K562 (cell line): ENCODE results near the gene CCL27. TPM values are rescaled to one million over a fixed set of nuclear protein-coding genes. Genes with fewer than 3 reads are reported as not detected.

ENCODE experiments used
- ATAC-seq: fragments of 200-7000 bp; cut with Tn5 transposase; 3 replicates; pipeline ENCODE4 v1.9.1; 2020; ENCODE audit warnings: moderate library complexity
- BruUV-seq: library from RNA; stranded (reverse); fragments of 400-500 nt; replicated peaks from 2 replicates; lab custom pipeline; 2021; lab: Mats Ljungman, UMichigan
- CTCF ChIA-PET: fragments of 300-600 bp; formaldehyde crosslinking; extraction: SDS; loops from one replicate; lab custom pipeline; 2021; ENCODE audit warnings: low intra/inter-chr PET ratio; lab: Yijun Ruan, JAX
- POLR2A ChIA-PET: fragments of 300-600, 350-650 bp; sonication (Branson Sonifier 250); formaldehyde crosslinking; extraction: SDS; loops from one replicate; lab custom pipeline; 2021; ENCODE audit warnings: antibody characterized with exemption, inconsistent platforms; lab: Yijun Ruan, JAX
- DNase-seq, 4 experiments: peaks; one replicate each; pipeline versions ENCODE4 v3.0.0 to v3.0.0-alpha.2; 2011 to 2018; ENCODE audit warnings: low spot score in 3 of 4, mixed read lengths in 3 of 4; ENCODE audit errors: extremely low read depth in 1 of 4
- FAIRE-seq: peaks from 2 replicates; lab custom pipeline; 2011; peaks lifted over from hg19 to GRCh38; lab: Jason Lieb, UNC
- H2AFZ ChIP-seq: 2 replicates; pipeline ENCODE4 v1.6.0; 2011; ENCODE audit warnings: low read depth, low read length, control low read depth, inconsistent platforms
- H3K27ac ChIP-seq: fragments of 200-600 bp; 3 replicates; pipeline ENCODE4 v1.8.0; 2011; ENCODE audit warnings: low read depth, mild to moderate bottlenecking, control low read depth, inconsistent platforms, low read length, moderate library complexity, mixed read lengths; ENCODE audit errors: extremely low read depth
- H3K27me3 ChIP-seq, 2 experiments: fragments of 300-600 bp in 1 of 2; 2 replicates in 1 of 2; 3 replicates in 1 of 2; pipeline versions ENCODE4 v1.6.0 to v1.8.0; 2011; ENCODE audit warnings: inconsistent platforms in 2 of 2, low read length in 2 of 2, mild to moderate bottlenecking in 1 of 2, mixed read lengths in 1 of 2, moderate library complexity in 1 of 2; ENCODE audit not compliant: control insufficient read depth in 2 of 2, insufficient read depth in 2 of 2
- H3K36me3 ChIP-seq: fragments of 300-600 bp; 3 replicates; pipeline ENCODE4 v1.8.0; 2011; ENCODE audit warnings: mild to moderate bottlenecking, low read length, inconsistent platforms; ENCODE audit not compliant: control insufficient read depth, insufficient read depth
- H3K4me1 ChIP-seq, 2 experiments: fragments of 200-600 bp in 1 of 2; replicated peaks in 1 of 2; 2 replicates in 1 of 2; 3 replicates in 1 of 2; pipeline versions ENCODE4 v1.5.1 to v1.8.0; 2011; ENCODE audit warnings: inconsistent platforms in 2 of 2, low read length in 2 of 2, mild to moderate bottlenecking in 1 of 2, mixed read lengths in 1 of 2, moderate library complexity in 1 of 2; ENCODE audit not compliant: control insufficient read depth in 2 of 2, insufficient read depth in 2 of 2
- H3K4me2 ChIP-seq: 2 replicates; pipeline ENCODE4 v1.6.1; 2011; ENCODE audit warnings: low read length, control low read depth, inconsistent platforms, mixed read lengths; ENCODE audit not compliant: insufficient read depth
- H3K4me3 ChIP-seq: fragments of 200-600 bp; sonication (generic), shearing (Covaris generic); 2 replicates; pipeline ENCODE4 v1.5.1; 2016; ENCODE audit warnings: control low read depth, inconsistent platforms
- H3K79me2 ChIP-seq: fragments of 200-600 bp; 3 replicates; pipeline ENCODE4 v1.8.0; 2011; ENCODE audit warnings: low read length, inconsistent platforms; ENCODE audit not compliant: control insufficient read depth, insufficient read depth
- H3K9ac ChIP-seq, 2 experiments: 2 replicates each; pipeline versions ENCODE4 v1.6.0 to v1.6.1; 2011; ENCODE audit warnings: low read depth in 2 of 2, low read length in 2 of 2, control low read depth in 1 of 2, inconsistent platforms in 1 of 2, mild to moderate bottlenecking in 1 of 2, mixed read lengths in 1 of 2; ENCODE audit not compliant: insufficient read depth in 1 of 2
- H3K9me1 ChIP-seq: one replicate; pipeline ENCODE4 v1.6.0; 2011; ENCODE audit warnings: inconsistent platforms, mild to moderate bottlenecking, low read length, moderate library complexity; ENCODE audit not compliant: control insufficient read depth, insufficient read depth
- H3K9me3 ChIP-seq: replicated peaks from 2 replicates; pipeline ENCODE4 v1.5.1; 2011; ENCODE audit warnings: low read depth, low read length, inconsistent platforms; ENCODE audit not compliant: control insufficient read depth, insufficient read depth
- H4K20me1 ChIP-seq: replicated peaks from 2 replicates; pipeline ENCODE4 v1.6.1; 2011; ENCODE audit warnings: low read length, inconsistent platforms, mixed read lengths; ENCODE audit not compliant: control insufficient read depth, insufficient read depth
- ARNT ChIP-seq, 2 experiments: fragments of 450-650 bp; IDR thresholded peaks; 2 replicates each; pipeline ENCODE4 v1.6.1; 2016; ENCODE audit warnings: mild to moderate bottlenecking in 1 of 2
- E2F8 ChIP-seq: fragments of 450-650 bp; IDR thresholded peaks from 2 replicates; pipeline ENCODE4 v1.7.1; 2018; ENCODE audit warnings: mild to moderate bottlenecking, low read depth; ENCODE audit not compliant: partially characterized antibody
- ELF1 ChIP-seq: fragments of 200-800 bp; sonication (Bioruptor generic); IDR thresholded peaks from 2 replicates; pipeline ENCODE4 v1.6.1; 2016; ENCODE audit warnings: missing genetic modification characterization, missing compliant biosample characterization
- FOS ChIP-seq: IDR thresholded peaks from 3 replicates; pipeline ENCODE4 v1.6.1; 2011; ENCODE audit not compliant: insufficient read length; ENCODE audit errors: extremely low read depth
- FOXJ2 ChIP-seq: fragments of 200-800 bp; sonication (Bioruptor generic); IDR thresholded peaks from 2 replicates; pipeline ENCODE4 v1.6.1; 2016; ENCODE audit warnings: missing genetic modification characterization, missing compliant biosample characterization
- MAX ChIP-seq: sonication (generic); formaldehyde crosslinking; IDR thresholded peaks from 2 replicates; pipeline ENCODE4 v1.9.0; 2022; ENCODE audit warnings: mild to moderate bottlenecking, missing genetic modification reagents
- NR2F6 ChIP-seq: fragments of 450-650 bp; formaldehyde crosslinking; IDR thresholded peaks from 2 replicates; pipeline ENCODE4 v1.4.0; 2020; ENCODE audit warnings: mild to moderate bottlenecking
- PHF8 ChIP-seq: fragments of 200-600 bp; sonication (generic); IDR thresholded peaks from 2 replicates; pipeline ENCODE4 v1.6.1; 2012; ENCODE audit warnings: mixed run types, mild to moderate bottlenecking, inconsistent platforms, low read length, moderate library complexity, borderline replicate concordance
- SRF ChIP-seq, 2 experiments: fragments of 250-450, 450-650 bp in 1 of 2; sonication (Bioruptor Pico) in 1 of 2; sonication (generic) in 1 of 2; formaldehyde crosslinking; IDR thresholded peaks; 2 replicates each; pipeline versions ENCODE4 v1.5.0 to v1.5.1; 2020 to 2022; ENCODE audit warnings: mild to moderate bottlenecking in 1 of 2, missing genetic modification reagents in 1 of 2
- SRSF1 ChIP-seq: fragments of 200-400 bp; formaldehyde crosslinking; IDR thresholded peaks from 2 replicates; pipeline ENCODE4 v1.6.1; 2017; ENCODE audit warnings: mild to moderate bottlenecking, low read depth, low read length, moderate library complexity
- TCFL5 ChIP-seq: fragments of 250-450 bp; sonication (Bioruptor Pico); conservative IDR thresholded peaks from 2 replicates; pipeline ENCODE4 v1.6.1; 2021; ENCODE audit warnings: mild to moderate bottlenecking, moderate library complexity, matching md5 sums
- ZBTB8A ChIP-seq: fragments of 450-650 bp; IDR thresholded peaks from 2 replicates; pipeline ENCODE4 v1.6.1; 2018; ENCODE audit warnings: mild to moderate bottlenecking, moderate library complexity; ENCODE audit not compliant: partially characterized antibody
- ZNF121 ChIP-seq: sonication (generic); formaldehyde crosslinking; conservative IDR thresholded peaks from 2 replicates; pipeline ENCODE4 v1.8.0; 2022; ENCODE audit warnings: missing genetic modification reagents
- ZNF197 ChIP-seq: fragments of 200-800 bp; sonication (Bioruptor generic); IDR thresholded peaks from 2 replicates; pipeline ENCODE4 v1.6.1; 2016; ENCODE audit warnings: low read depth, missing genetic modification characterization, missing compliant biosample characterization
- ZNF75A ChIP-seq: fragments of 450-650 bp; formaldehyde crosslinking; IDR thresholded peaks from 2 replicates; pipeline ENCODE4 v1.4.0; 2020; ENCODE audit warnings: mild to moderate bottlenecking
- WGBS: fragments of 100-300 bp; shearing (Covaris generic); methylation state at CpG from one replicate; pipeline ENCODE4 v1.1.6; 2016; ENCODE audit warnings: low coverage, mixed read lengths; ENCODE audit not compliant: insufficient coverage; ENCODE audit errors: missing lambda C conversion rate; 5-methylcytosine and 5-hydroxymethylcytosine counted together
- in situ Hi-C: fragments of 300-500 bp; cut with MboI; formaldehyde crosslinking; loops from 4 replicates; pipeline ENCODE4 v1.15.0; 2018; ENCODE audit warnings: inconsistent platforms, mixed read lengths
- intact Hi-C: fragments of 100-400 bp; cut with micrococcal nuclease; formaldehyde crosslinking; loops from 2 replicates; pipeline ENCODE4 v1.14.2; 2022
- polyA plus RNA-seq, 8 experiments: library from polyadenylated mRNA; depleted of rRNA in 4 of 8; stranded (reverse) in 5 of 8; unstranded in 3 of 8; fragments of >200 nt; fragmentation: Nextera tagmentation in 2 of 8; fragmentation: Illumina TruSeq in 1 of 8; extraction: Ambion mirVana in 2 of 8; extraction: Trizol in 1 of 8; gene quantifications; 2 replicates each; pipeline versions ENCODE4 v1.2.1 to v1.2.3, GENCODE V29; 2011 to 2014; ENCODE audit warnings: inconsistent platforms in 1 of 8, missing spikeins in 1 of 8
- total RNA-seq, 7 experiments: library from RNA; depleted of rRNA in 6 of 7; stranded (reverse); fragments of >200 nt in 6 of 7; fragmentation: Illumina TruSeq in 2 of 7; extraction: Trizol in 2 of 7; gene quantifications; 2 replicates each; pipeline versions ENCODE4 v1.2.1 to v1.2.3, GENCODE V29; 2011 to 2021; ENCODE audit warnings: low replicate concordance in 1 of 7

Gene CCL27
- total and polyA plus RNA-seq, 9 of the 15 experiments (the other 6 are each of a cell fraction or from before 2014, with no cell fraction given), result 0.10 to 0.53 (median 0.27) TPM; not detected in 5

GRCh38 chr9:34663303-34663605, 797 bp upstream of the CCL27 start:
- intact Hi-C loops, result no loop called here
- ATAC-seq, result no peak

GRCh38 chr9:34659592-34660253, 2.7 kb downstream of the CCL27 start:
- DNase-seq, result no peak
- TF ChIP-seq ARNT (IDR thresholded peaks at IDR 0.05) (no peak), PHF8 (no peak), ELF1 (tag) (no peak), FOS (no peak), E2F8 (no peak), ZBTB8A (no peak), MAX (no peak), TCFL5 (CRISPR knock-in tag) (no peak), SRSF1 (no peak), ZNF75A (CRISPR knock-in tag) (no peak), ZNF197 (CRISPR knock-in tag) (no peak), NR2F6 (CRISPR knock-in tag) (no peak)

More at GRCh38 chr9:34663303-34663605, 797 bp upstream of the CCL27 start:
- in situ Hi-C loops, result no loop called here
- Histone ChIP-seq H3K27ac (no peak overlapping the region), H3K4me2 (no peak overlapping the region), H4K20me1 (0 out of 2 replicates have a peak, but pooled peaks cover 4% of the 10 kb centered on the region), H3K27me3 (no peaks in the 10 kb centered on the region), H3K4me3 (no peak overlapping the region), H3K9me1 (peaks cover 2% of the 10 kb centered on the region), H3K79me2 (peaks cover 26% of the 10 kb centered on the region), H3K36me3 (peaks cover 8% of the 10 kb centered on the region; the same call in 2 of the 3 replicates), H3K9ac (no peak overlapping the region), H2AFZ (no peak overlapping the region), H3K4me1 (peaks cover 18 to 20% of the 10 kb centered on the region in 2 experiments), H3K9me3 (no peaks in the 10 kb centered on the region)
- DNase-seq (no peak), FAIRE-seq (no peak)
- BruUV-seq, result no TSS peak
- no peak for TF ChIP-seq ZNF197 (CRISPR knock-in tag)
- TF ChIP-seq SRF (CRISPR knock-in tag; IDR thresholded peaks at IDR 0.05), result no peak
- TF ChIP-seq ZNF121 (CRISPR knock-in tag), result no peak
- peak; percentile 59; the same call in 1 of the 2 replicates for TF ChIP-seq FOXJ2 (tag)
- POLR2A ChIA-PET, result interaction anchor here (0.7 to 1.1 kb wide), 2 partner anchors 11 to 12 kb away, joined by 3 to 5 read pairs; partner anchors contain the start of gene IL11RA
- CTCF ChIA-PET, result no interaction called here

More at GRCh38 chr9:34659592-34660253, 2.7 kb downstream of the CCL27 start:
- BruUV-seq, result no TSS peak
- no peaks in the 10 kb centered on the region for H4K20me1 ChIP-seq
- H3K4me2 ChIP-seq, result no peak overlapping the region
- H3K27ac ChIP-seq, result no peak overlapping the region
- ChIA-PET CTCF (no interaction called here), POLR2A (interaction anchor here (0.6 to 2.8 kb wide), 2 partner anchors 8 to 24 kb away, joined by 3 to 13 read pairs; partner anchors contain the start of gene IL11RA)
- H3K4me3 ChIP-seq, result no peak overlapping the region
- no peak overlapping the region for H2AFZ ChIP-seq
- in situ Hi-C loops (no loop called here), intact Hi-C loops (no loop called here)
- WGBS, result 78% methylated on average over 8 of the region's 8 CpGs
- no peaks in the 10 kb centered on the region for H3K79me2 ChIP-seq
- peaks cover 2% of the 10 kb centered on the region for H3K9me1 ChIP-seq
- peaks cover 14 to 17% of the 10 kb centered on the region in 2 experiments for H3K4me1 ChIP-seq
- H3K27me3 ChIP-seq, result no peaks in the 10 kb centered on the region
- FAIRE-seq (no peak), ATAC-seq (no peak)
- H3K9me3 ChIP-seq, result no peaks in the 10 kb centered on the region
- no peak overlapping the region for H3K9ac ChIP-seq
- H3K36me3 ChIP-seq, result no peaks in the 10 kb centered on the region
